ENCODE measurements around the gene MEF2C. TPM values are rescaled to one million over a fixed set of nuclear protein-coding genes. Genes with fewer than 3 reads are reported as not detected.

MEF2C gene
- total and polyA plus RNA-seq, 2 of the 13 experiments (the other 11 are each of a cell fraction or from before 2014, with no cell fraction given), result 0.02 TPM; not detected in 1

DNA sequence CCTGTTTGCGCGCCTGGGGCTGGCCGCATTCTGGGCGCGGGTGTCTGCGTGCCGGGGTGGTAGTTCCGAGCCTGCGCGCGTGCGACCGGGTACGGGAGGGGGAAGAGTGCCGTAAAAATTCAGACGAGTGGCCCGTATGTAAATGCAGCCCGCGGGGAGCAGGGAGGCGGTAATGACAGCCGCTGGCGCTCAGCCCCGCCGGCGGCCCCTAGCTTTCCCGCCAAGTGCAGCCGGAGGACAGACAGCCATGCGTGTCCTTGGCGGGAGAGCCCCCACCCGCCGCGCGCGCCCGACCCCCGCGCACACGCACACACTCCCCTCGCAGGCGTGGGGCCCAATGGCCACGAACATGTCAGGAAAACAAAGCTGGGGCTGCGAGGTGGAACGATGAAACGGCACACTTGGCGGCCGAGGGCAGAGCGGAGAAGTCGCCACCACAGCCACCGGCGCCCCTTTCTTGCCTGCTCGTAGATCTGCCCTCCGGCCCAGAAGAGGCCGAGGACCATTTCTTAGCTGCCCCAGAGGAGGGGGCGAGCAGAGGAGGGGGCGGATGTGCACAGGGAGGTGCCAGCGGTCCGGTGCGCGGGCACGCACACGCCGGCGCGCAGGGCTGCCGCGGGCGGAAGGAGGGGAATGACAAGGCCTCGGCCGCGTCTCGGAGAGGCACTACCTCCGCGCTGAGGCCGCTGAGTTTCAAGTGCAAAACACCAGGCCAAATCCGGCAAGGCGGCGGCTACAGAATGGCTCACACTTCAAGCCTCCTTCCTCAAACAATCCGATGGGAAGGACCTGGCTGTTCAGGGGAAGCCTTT is 208.4 kb downstream of the MEF2C start (continued):
- TF ChIP-seq ZNF414 (CRISPR knock-in tag; IDR thresholded peaks at IDR 0.05), result no peak

DNA sequence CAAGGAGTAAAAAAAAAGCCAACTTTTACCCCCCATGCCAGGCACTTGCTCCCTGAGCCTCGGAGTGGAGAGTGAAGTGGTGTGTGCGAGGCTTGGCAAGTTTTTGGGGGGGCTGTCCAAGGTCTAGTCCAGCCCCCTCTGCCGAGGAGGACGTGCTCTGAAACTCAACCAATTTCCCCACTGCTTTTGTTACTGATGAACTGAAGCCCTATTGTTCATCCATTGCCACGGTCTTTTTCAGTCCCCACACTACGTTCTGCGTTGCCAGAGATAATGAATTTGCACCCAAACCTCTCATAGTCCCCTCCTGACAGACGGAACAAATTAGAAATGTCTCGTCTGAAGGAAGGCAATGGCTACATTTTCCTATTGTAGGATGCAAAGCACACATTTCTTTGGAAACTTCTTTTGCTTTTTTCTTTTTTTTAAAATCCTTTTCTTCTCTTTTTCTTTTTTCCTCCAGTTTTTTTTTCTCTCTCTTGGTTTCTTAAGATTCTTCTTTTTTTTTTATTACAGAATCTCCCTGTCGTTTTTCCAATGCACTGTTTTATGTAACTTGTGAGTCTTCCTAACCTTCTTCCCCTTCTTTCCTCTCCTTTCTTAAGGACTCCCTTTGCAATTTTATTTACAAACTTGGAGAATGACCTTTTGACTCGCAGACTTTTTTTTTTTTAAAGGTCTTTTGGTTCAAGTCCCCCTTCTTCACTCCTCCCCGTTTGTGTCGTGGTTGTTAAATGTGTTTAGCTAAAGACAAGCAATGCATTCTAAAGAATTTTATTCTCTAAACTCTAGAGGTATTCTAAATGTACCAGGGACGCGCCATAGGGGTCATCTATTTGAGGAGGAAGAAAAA is 209.5 kb downstream of the MEF2C start:
- CTCF ChIA-PET (ENCODE audit: low intra/inter-chr PET ratio, low total read pairs), result no interaction called here
- no peak for DNase-seq (ENCODE audit: low spot score)
- Histone ChIP-seq H3K9me3 (ENCODE audit: low read length) (no peaks in the 10 kb centered on the region), H3K4me3 (replicated peaks in 1 of 3; ENCODE audit: insufficient read depth in 1 of 3, low read depth in 2 of 3, low read length in 3 of 3) (no peak overlapping the region), H4K20me1 (ENCODE audit: insufficient read depth, low read length) (no peaks in the 10 kb centered on the region), H3K9ac (ENCODE audit: insufficient read depth, low read depth, low read length) (no peak overlapping the region), H3K27ac (ENCODE audit: extremely low read length, insufficient read depth, low read length) (no peak overlapping the region), H3K4me1 (ENCODE audit: insufficient read depth, low read length) (no peaks in the 10 kb centered on the region), H3K4me2 (ENCODE audit: low read depth, low read length) (no peak overlapping the region), H3K36me3 (replicated peaks in 1 of 2; ENCODE audit: control insufficient read depth in 1 of 2, insufficient read depth in 2 of 2, low read length in 2 of 2) (no peaks in the 10 kb centered on the region), H2AFZ (ENCODE audit: low read length) (no peak overlapping the region), H3K79me2 (ENCODE audit: insufficient read depth, low read length) (no peaks in the 10 kb centered on the region), H3K27me3 (ENCODE audit: control insufficient read depth in 1 of 2, insufficient read depth in 2 of 2, low read length in 2 of 2) (peaks cover 0 to 44% of the 10 kb centered on the region in 2 experiments; a peak in 2 of 5 replicates)
- intact Hi-C loops (cut with micrococcal nuclease; ENCODE audit: unreplicated experiment) (no loop called here), in situ Hi-C loops (cut with HindIII; ENCODE audit: extremely low pct_ligation_motif_present, low pct_unique_long_range_greater_than_20kb) (no loop called here)
- POLR2A ChIA-PET, result no interaction called here
- TF ChIP-seq MYC (CRISPR knock-in tag; IDR thresholded peaks at IDR 0.05; ENCODE audit: borderline replicate concordance), result no peak
- TF ChIP-seq TRIM22 (IDR thresholded peaks at IDR 0.05), result no peak
- TF ChIP-seq MAFK (conservative IDR thresholded peaks at IDR 0.05 in 1 of 2, IDR thresholded peaks at IDR 0.05 in 1 of 2; ENCODE audit: low read length in 2 of 2), result no peak
- no peak for TF ChIP-seq FOXO1 (CRISPR knock-in tag; IDR thresholded peaks at IDR 0.05)
- TF ChIP-seq, protein P1, sequence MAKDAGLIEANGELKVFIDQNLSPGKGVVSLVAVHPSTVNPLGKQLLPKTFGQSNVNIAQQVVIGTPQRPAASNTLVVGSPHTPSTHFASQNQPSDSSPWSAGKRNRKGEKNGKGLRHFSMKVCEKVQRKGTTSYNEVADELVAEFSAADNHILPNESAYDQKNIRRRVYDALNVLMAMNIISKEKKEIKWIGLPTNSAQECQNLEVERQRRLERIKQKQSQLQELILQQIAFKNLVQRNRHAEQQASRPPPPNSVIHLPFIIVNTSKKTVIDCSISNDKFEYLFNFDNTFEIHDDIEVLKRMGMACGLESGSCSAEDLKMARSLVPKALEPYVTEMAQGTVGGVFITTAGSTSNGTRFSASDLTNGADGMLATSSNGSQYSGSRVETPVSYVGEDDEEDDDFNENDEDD (CRISPR knock-in tag; IDR thresholded peaks at IDR 0.05; ENCODE audit: borderline replicate concordance), result no peak
- no peak for TF ChIP-seq RARA (CRISPR knock-in tag; IDR thresholded peaks at IDR 0.05)
- TF ChIP-seq GABPA (IDR thresholded peaks at IDR 0.05; ENCODE audit: low read depth, low read length), result no peak
- TF ChIP-seq GABPA (CRISPR knock-in tag; IDR thresholded peaks at IDR 0.05; ENCODE audit: low read depth), result no peak
- no peak for TF ChIP-seq KDM5B (CRISPR knock-in tag; IDR thresholded peaks at IDR 0.05; ENCODE audit: borderline replicate concordance)
- no peak for TF ChIP-seq ZFP90 (CRISPR knock-in tag; IDR thresholded peaks at IDR 0.05; ENCODE audit: borderline replicate concordance)
- no peak for TF ChIP-seq ZEB1 (IDR thresholded peaks at IDR 0.05; ENCODE audit: insufficient replicate concordance, low read depth)
- no peak for TF ChIP-seq ZNF570 (CRISPR knock-in tag; IDR thresholded peaks at IDR 0.05; ENCODE audit: borderline replicate concordance)
- no peak for TF ChIP-seq GLMP (CRISPR knock-in tag; IDR thresholded peaks at IDR 0.05; ENCODE audit: borderline replicate concordance)
- TF ChIP-seq NBN (conservative IDR thresholded peaks at IDR 0.05), result no peak
- FAIRE-seq, result no peak
- BruUV-seq (replicated peaks), result no TSS peak
- ATAC-seq, result no peak
- 10% methylated on average over 15 of the region's 15 CpGs for WGBS (ENCODE audit: low lambda C conversion rate)
